Effector memory CD4-positive, alpha-beta T cell (primary cell): Measurements from ENCODE around the gene TBC1D22B.
"Not testable (repeated sequence)": the region's sequence is repeated elsewhere in the genome, so short reads cannot be mapped to it uniquely, and the experiment has no call there.

ENCODE experiments used
- DNase-seq, 3 donors: peaks; one replicate each; pipeline ENCODE4 v3.0.0-alpha.2; 2020
- H3K27ac ChIP-seq: 2 replicates; pipeline ENCODE4 v1.7.0; 2013; ENCODE audit warnings: mild to moderate bottlenecking, low read length, moderate library complexity; ENCODE audit not compliant: insufficient read depth, poor library complexity, severe bottlenecking
- H3K27me3 ChIP-seq: replicated peaks from 2 replicates; pipeline ENCODE4 v1.7.0; 2013; ENCODE audit warnings: mild to moderate bottlenecking, low read length; ENCODE audit not compliant: insufficient read depth, control insufficient read depth, poor library complexity, severe bottlenecking
- H3K36me3 ChIP-seq: 2 replicates; pipeline ENCODE4 v1.7.0; 2013; ENCODE audit warnings: mild to moderate bottlenecking, low read length, moderate library complexity; ENCODE audit not compliant: control insufficient read depth, insufficient read depth
- H3K4me1 ChIP-seq: 2 replicates; pipeline ENCODE4 v1.7.0; 2013; ENCODE audit warnings: low read length, mild to moderate bottlenecking; ENCODE audit not compliant: control insufficient read depth, insufficient read depth, poor library complexity, severe bottlenecking
- H3K4me3 ChIP-seq: 2 replicates; pipeline ENCODE4 v1.7.0; 2013; ENCODE audit warnings: low read length, low read depth, mild to moderate bottlenecking; ENCODE audit not compliant: insufficient read depth, poor library complexity, severe bottlenecking
- H3K9me3 ChIP-seq: 2 replicates; pipeline ENCODE4 v1.7.0; 2013; ENCODE audit warnings: mild to moderate bottlenecking, low read length, moderate library complexity; ENCODE audit not compliant: control insufficient read depth

TBC1D22B gene

DNA sequence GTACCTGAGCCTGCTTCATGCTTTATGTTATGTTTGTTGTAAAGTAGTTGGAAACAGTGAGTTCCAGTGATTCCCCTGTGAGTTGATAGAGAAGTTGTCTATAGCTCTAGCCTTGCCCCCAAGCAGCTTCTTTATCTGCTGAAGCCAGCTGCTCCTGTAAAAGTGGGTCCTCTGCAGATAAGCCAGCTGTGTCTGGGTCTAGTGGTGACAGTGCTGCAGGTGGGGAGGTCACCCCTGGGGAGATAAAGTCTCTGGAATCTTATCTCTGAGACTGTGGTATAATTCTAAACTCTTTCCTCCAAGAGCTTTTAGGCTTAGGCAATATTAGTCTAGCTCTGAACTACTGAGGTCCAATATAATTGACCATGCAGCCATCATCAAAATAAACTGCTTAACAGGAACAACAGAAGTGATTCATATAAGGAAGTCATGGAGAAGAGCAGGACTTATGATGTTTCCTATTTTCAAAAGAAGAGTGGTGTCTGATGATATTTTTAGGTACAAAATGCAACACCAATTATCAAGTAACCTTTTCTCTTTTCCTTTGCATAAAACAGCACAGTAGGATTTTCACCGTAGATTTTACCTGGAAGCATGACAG lies 44.6 kb downstream of the TBC1D22B start:
- H3K36me3 ChIP-seq = peaks cover 31% of the 10 kb centered on the region

DNA sequence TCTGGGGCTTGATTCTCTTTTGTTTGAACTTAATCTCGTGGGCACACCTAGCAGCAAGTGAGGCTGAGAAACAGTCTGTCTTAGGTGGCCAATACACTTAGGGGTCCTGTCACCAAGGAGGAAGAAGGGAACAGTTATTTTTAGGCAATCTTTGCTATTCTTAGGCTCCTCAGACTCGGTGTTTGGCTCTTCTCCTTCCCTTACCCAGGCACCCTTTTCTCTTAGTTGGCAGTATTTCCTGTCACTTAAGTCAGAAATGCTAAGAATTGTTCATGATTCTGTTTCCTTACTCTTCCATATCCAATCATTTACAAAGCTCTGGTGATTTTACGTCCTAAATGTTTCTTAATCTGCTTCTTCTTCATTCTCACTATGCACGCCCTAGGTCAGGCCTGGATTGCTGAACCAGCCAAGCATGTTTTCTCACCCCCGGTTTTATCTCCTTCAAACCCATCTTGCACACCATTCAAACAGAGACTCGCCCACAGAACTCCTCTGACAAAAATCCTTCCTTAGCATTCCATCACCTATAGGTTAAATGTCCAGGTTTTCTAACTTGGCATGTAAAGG lies 45.6 kb downstream of the TBC1D22B start:
- H3K36me3 ChIP-seq = peaks cover 37% of the 10 kb centered on the region
- H3K4me1 ChIP-seq = no peaks in the 10 kb centered on the region
- no peak overlapping the region for H3K27ac ChIP-seq
- H3K4me3 ChIP-seq = no peak overlapping the region
- H3K27me3 ChIP-seq = no peaks in the 10 kb centered on the region
- no peaks in the 10 kb centered on the region for H3K9me3 ChIP-seq
- no peak for DNase-seq

More for the DNA sequence above, 44.6 kb downstream of the TBC1D22B start:
- Histone ChIP-seq H3K27me3 (no peaks in the 10 kb centered on the region), H3K9me3 (no peaks in the 10 kb centered on the region), H3K4me1 (no peaks in the 10 kb centered on the region), H3K4me3 (no peak overlapping the region), H3K27ac (no peak overlapping the region)
- DNase-seq = no peak

DNA sequence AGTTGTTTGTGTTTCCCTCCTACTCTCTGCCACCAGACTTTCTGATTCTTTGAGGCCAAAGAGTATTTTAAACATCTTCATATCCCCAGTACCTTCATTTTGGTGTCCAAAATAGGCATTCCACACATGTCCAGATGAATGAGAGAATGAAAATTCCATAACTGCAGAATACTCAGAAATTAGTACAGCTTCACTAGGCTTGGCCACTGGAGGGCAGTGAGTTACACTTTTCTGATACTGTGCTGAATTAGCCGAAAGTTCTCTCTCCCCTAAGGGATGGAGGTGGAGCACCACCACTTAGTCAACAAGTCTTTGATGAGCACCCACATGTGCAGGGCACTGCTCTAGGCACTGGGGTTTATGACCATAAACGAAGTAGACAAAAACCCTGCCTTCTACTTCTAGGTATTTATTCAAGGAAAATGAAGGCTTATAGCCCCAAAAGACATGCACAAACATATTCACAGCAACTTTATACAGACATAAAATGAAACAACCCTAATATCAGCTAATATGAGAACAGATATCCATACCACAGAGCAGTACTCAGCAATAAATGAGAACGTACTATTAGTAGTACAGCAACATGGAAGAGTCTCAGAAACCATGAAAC lies 46.4 kb downstream of the TBC1D22B start:
- Histone ChIP-seq H3K27me3 (no peaks in the 10 kb centered on the region), H3K4me1 (no peaks in the 10 kb centered on the region), H3K4me3 (no peak overlapping the region), H3K36me3 (peaks cover 38% of the 10 kb centered on the region), H3K9me3 (no peaks in the 10 kb centered on the region), H3K27ac (no peak overlapping the region)
- DNase-seq = no peak

DNA sequence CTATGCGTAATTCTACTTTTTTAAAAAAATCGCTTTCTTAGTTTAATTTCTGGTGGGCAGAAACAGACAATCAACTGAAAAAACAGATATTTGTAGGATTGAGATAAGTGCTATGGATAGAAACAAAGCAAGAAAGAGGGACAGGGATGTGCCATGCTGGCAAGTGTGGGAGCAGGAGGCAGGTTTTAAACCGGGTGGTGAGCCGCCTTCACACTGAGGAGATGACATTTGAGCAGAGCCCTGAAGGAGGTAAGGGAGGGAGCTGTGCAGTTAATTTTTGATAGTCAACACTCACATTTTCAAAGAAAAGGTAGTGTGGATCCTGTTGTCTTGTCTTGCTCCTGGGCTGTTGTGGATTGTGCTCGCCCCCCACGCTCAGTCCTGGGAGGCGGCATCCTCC lies 47.2 kb downstream of the TBC1D22B start:
- H3K36me3 ChIP-seq = peaks cover 38% of the 10 kb centered on the region
- H3K27me3 ChIP-seq = no peaks in the 10 kb centered on the region
- no peak for DNase-seq
- H3K27ac ChIP-seq = no peak overlapping the region
- no peaks in the 10 kb centered on the region for H3K9me3 ChIP-seq
- no peak overlapping the region for H3K4me3 ChIP-seq
- H3K4me1 ChIP-seq = no peaks in the 10 kb centered on the region

DNA sequence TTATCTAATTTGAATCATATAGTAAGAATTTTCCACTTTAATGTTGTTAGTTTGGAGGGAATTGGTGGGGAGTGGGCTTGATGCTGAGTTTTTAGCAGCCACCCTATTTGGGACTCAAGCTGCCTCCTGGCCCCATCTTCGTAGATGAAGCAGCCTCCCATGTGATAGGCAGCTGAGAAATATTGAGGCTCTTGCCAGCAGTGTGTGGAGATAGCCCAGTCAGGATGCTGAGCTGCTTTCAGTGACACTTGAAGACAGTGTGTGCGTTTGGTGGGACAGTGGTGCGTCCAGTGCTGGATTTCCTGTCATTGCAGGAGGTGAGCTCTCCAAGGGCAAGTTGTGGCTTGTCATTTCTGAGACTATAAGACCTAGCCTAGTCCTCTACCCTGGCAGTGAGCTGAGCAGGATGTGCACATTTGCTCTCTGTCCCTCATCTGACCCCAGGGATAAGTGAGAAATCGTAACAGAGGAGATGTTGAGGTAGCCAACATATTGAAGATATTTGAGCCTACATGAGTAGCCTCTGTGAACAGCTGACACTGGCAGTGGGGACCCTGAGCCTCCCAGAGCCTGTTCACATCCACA lies 48.4 kb downstream of the TBC1D22B start:
- no peak overlapping the region for H3K4me3 ChIP-seq
- H3K9me3 ChIP-seq = no peaks in the 10 kb centered on the region
- no peak for DNase-seq
- H3K27me3 ChIP-seq = no peaks in the 10 kb centered on the region
- no peak overlapping the region for H3K27ac ChIP-seq
- peaks cover 38% of the 10 kb centered on the region for H3K36me3 ChIP-seq
- H3K4me1 ChIP-seq = no peaks in the 10 kb centered on the region

DNA sequence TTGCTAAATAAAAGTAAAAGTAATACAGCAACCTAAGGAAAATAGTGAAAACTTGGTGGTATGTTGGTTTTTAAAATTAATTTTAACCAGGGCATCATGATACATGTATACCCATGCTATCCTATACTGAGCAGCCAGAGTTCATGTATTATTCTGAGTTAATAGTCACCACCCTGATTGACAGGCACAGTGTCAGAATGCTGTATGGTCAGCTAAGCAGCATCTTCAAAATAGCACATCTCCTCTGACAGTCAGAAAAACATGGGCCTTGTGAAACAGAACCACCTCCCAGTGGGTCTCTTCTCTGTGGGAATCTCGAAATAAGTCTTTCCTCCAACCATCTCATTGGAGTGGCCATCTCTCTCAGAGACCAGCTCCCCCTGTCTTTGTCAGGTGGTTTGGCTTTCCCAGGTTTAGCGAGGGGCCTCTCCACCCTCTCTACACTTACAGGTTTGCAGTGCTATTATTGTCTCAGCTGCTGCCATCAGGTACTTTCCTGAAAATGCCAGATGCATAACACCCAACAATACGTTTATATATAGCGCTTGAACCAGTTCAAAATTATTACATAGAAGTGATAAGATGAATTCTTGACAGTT lies 49.2 kb downstream of the TBC1D22B start:
- Histone ChIP-seq H3K4me1 (no peaks in the 10 kb centered on the region), H3K27ac (no peak overlapping the region), H3K4me3 (no peak overlapping the region), H3K27me3 (no peaks in the 10 kb centered on the region), H3K36me3 (peaks cover 32% of the 10 kb centered on the region), H3K9me3 (no peaks in the 10 kb centered on the region)
- DNase-seq = no peak

DNA sequence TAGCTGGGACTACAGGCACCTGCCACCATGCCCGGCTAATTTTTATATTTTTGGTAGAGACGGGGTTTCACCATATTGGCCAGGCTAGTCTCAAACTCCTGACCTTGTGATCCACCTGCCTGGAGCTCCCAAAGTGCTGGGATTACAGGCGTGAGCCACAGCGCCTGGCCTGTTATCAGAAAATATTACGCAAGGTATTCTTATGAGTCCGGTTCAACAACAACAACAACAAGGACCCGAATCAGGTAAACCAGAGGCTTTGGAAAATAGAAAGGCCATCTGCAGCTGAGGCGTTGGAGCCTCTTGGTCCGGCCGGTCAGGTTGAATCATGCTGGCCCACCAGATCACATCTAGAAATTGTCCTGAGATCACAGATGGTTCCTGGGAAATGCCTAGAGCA lies 49.9 kb downstream of the TBC1D22B start:
- H3K27me3 ChIP-seq, H3K9me3 ChIP-seq, DNase-seq, H3K4me1 ChIP-seq, H3K4me3 ChIP-seq, H3K27ac ChIP-seq: not testable (repeated sequence)
- H3K36me3 ChIP-seq = peaks cover 25% of the 10 kb centered on the region

DNA sequence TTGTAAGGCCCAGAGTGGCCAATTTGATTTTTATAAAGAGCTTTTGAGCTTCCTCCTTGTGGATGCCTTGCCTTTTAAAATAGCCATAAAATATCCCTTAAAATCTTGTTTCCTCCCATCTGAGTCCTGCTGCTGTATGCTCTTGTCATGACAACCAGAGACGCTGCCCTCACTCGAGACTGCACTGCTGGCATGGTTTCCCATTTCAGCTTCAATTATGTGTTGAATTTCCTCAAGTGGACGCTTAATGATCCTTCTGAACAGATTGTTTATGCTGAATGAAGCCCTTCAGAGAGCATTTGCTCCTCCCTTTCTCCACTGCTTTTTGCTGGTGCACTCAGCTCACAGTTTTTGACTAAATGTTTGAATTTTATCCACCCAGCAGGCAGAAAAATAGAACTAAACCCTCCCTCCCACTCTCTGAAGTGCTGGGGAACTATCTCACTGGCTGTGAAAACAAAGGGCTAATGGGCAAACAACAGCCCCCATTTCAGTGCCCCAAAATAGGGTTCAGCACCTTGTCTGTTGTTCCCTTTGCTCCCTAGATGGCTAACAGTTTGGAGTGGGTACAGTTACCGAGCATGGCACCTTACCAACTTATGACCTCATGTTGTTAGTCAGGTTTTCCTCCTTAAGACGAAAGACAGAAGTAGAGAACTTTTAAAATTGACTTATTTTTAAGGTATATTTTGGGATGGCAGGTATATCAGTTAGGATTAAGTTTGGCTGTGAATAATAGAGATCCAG lies 50.7 kb downstream of the TBC1D22B start:
- Histone ChIP-seq H3K4me3 (no peak overlapping the region), H3K9me3 (no peaks in the 10 kb centered on the region), H3K27ac (no peak overlapping the region), H3K27me3 (no peaks in the 10 kb centered on the region), H3K4me1 (no peaks in the 10 kb centered on the region), H3K36me3 (peaks cover 17% of the 10 kb centered on the region)
- no peak for DNase-seq

DNA sequence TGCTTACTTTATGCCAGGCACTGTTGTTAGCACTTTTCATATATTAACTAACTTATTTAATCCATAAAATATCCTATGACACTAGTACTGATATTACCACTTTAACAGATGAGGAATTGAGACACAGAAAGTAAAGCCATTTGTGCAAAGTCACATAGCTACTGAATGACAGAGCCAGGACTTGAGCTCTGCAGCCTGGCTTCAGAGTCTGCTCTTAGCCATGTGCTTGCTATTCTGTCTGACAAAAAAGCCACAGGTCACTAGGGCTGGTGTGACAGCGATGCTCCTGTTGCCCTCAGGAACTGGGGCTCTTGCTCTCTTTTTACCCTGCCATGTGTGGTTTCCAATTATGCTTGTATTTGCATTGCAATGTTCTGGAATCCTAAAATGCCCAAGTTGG lies 51.5 kb downstream of the TBC1D22B start:
- H3K4me1 ChIP-seq = no peaks in the 10 kb centered on the region
- peaks cover 22% of the 10 kb centered on the region for H3K36me3 ChIP-seq
- no peak overlapping the region for H3K4me3 ChIP-seq
- DNase-seq = no peak
- H3K9me3 ChIP-seq = no peaks in the 10 kb centered on the region
- H3K27ac ChIP-seq = no peak overlapping the region
- no peaks in the 10 kb centered on the region for H3K27me3 ChIP-seq
